SH-SY5Y (cell line): ENCODE data around the gene RAP1GDS1.

Experiments used
- GATA2 ChIP-seq: IDR thresholded peaks from 2 replicates; pipeline ENCODE4 v1.6.1; 2011; ENCODE audit warnings: mild to moderate bottlenecking, low read depth, low read length
- GATA3 ChIP-seq: IDR thresholded peaks from 2 replicates; pipeline ENCODE4 v1.6.1; 2011; ENCODE audit warnings: low read depth, mild to moderate bottlenecking, low read length, moderate library complexity

DNA sequence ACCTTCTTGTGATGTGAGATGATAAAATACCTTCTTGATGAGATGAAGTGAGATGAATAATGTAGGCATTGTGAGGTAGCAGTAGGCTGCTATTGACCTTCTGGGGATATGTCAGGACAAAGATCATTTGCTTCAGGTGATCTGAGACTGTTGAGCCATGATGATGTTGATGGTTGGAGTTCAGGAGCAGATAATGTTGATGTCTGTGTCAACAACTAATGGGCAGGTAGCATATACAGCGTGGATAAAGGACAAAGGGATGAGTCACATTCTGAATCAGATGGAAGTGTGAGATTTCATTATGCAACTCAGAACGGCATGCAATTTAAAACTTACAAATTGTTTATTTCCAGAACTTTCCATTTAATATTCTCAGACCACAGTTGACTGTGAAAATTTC, 57.3 kb downstream of the RAP1GDS1 start:
- TF ChIP-seq GATA3, result no peak
- TF ChIP-seq GATA2, result no peak
